ENCODE measurements around the gene ESM1.

- TF ChIP-seq CTCF (IDR thresholded peaks at IDR 0.05), result no peak
- TF ChIP-seq POLR2AphosphoS5 (IDR thresholded peaks at IDR 0.05), result no peak
- no peak for TF ChIP-seq POLR2A (IDR thresholded peaks at IDR 0.05)
Measured at GRCh38 chr5:54932789-54933188, 52.6 kb downstream of the ESM1 start.
